Measurements from ENCODE around the gene CTTNBP2NL.
"Not testable (repeated sequence)": the region's sequence is repeated elsewhere in the genome, so short reads cannot be mapped to it uniquely, and the experiment has no call there.

CTTNBP2NL gene

DNA sequence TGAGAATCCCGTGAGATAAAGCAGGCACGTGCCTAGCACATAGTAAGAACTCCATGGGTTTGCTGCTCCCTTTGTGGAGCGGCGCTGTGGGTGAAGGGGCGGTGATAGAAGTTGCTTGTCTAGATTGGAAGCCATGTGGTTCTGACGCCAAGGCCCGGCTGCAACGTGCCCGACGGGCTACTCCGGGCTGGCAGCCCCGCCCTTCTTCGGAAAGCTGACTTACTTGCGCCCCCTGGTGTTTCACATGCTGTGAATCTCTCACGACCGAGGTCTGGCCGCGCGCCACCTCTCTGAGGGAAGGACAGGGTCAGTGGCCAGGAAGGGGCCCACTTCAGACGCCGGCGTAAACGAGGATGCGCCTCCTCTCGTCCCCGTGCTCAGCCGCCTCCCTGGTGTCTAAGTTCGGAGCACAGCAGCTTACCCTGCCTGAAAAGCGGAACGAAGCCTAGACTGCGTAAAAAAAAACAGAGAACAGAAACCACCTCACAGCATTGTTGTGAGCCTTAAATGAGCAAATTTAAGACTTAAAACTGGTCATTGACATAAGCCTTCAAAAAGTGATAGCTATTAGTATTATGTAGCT, 70.2 kb downstream of the CTTNBP2NL start:
- H3K36me3 ChIP-seq (ENCODE audit: insufficient read depth, low read length), result no peaks in the 10 kb centered on the region
- H3K9me3 ChIP-seq (ENCODE audit: insufficient read depth, low read depth, low read length), result no peaks in the 10 kb centered on the region
- H3K4me1 ChIP-seq (ENCODE audit: insufficient read depth, low read length), result peaks cover 12% of the 10 kb centered on the region
- H3K27ac ChIP-seq (ENCODE audit: low read depth, low read length), result no peak overlapping the region
- 4% methylated on average over 31 of the region's 31 CpGs for WGBS
- no peak overlapping the region for H3K9ac ChIP-seq (ENCODE audit: low read depth, low read length)
- H3K27me3 ChIP-seq (ENCODE audit: insufficient read depth, low read length), result peaks cover 13% of the 10 kb centered on the region
- peak overlapping the region; percentile 21 for H3K4me3 ChIP-seq (ENCODE audit: low read length)

DNA sequence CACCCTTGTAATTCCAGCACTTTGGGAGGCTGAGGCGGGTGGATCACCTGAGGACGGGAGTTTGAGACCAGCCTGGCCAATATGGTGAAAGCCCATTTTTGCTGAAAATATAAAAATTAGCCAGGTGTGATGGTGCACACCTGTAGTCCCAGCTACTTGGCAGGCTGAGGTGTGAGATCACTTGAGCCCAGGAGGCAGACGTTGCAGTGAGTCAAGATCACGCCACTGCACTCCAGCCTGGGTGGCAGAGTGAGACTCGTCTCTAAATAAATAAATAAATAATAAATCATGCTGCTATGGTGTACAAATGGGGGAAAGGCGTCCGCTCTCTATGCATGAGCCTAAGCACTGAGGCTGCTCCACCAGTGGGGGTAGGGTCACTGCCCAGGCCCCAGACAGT, 74.3 kb downstream of the CTTNBP2NL start:
- not testable (repeated sequence) for H3K4me3 ChIP-seq (ENCODE audit: low read length); H3K27ac ChIP-seq (ENCODE audit: low read depth, low read length); H3K9me3 ChIP-seq (ENCODE audit: insufficient read depth, low read depth, low read length); H3K36me3 ChIP-seq (ENCODE audit: insufficient read depth, low read length); H3K9ac ChIP-seq (ENCODE audit: low read depth, low read length); H3K4me1 ChIP-seq (ENCODE audit: insufficient read depth, low read length)
- WGBS, result 93% methylated on average over 6 of the region's 7 CpGs
- H3K27me3 ChIP-seq (ENCODE audit: insufficient read depth, low read length), result peaks cover 13% of the 10 kb centered on the region

DNA sequence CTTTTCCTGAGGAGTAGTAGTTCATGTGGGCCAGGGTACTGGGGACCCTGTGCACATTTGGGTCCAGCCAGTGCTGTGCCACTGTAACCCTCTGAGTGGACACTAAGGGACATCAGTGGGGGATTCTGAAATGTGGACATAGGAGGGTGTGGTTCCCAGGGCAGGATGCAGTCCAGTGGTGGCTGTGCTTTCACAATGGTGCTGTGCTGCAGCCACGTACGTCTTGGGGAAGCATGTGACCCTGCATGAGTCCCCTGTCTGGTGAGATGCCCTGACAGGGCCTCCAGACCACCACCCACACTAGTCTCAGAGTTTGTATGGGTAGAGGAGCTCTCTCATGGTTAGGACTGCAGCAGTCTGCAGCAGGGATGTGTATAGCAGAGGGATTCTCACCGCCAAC, 75.0 kb downstream of the CTTNBP2NL start:
- Histone ChIP-seq H3K4me3 (ENCODE audit: low read length) (no peak overlapping the region), H3K27ac (ENCODE audit: low read depth, low read length) (no peak overlapping the region), H3K4me1 (ENCODE audit: insufficient read depth, low read length) (peaks cover under 1% of the 10 kb centered on the region; the same call in 1 of the 2 replicates), H3K9me3 (ENCODE audit: insufficient read depth, low read depth, low read length) (no peaks in the 10 kb centered on the region), H3K27me3 (ENCODE audit: insufficient read depth, low read length) (peaks cover 7% of the 10 kb centered on the region; the same call in 1 of the 2 replicates), H3K9ac (ENCODE audit: low read depth, low read length) (no peak overlapping the region), H3K36me3 (ENCODE audit: insufficient read depth, low read length) (no peaks in the 10 kb centered on the region)
- WGBS, result 93% methylated on average over 3 of the region's 3 CpGs

DNA sequence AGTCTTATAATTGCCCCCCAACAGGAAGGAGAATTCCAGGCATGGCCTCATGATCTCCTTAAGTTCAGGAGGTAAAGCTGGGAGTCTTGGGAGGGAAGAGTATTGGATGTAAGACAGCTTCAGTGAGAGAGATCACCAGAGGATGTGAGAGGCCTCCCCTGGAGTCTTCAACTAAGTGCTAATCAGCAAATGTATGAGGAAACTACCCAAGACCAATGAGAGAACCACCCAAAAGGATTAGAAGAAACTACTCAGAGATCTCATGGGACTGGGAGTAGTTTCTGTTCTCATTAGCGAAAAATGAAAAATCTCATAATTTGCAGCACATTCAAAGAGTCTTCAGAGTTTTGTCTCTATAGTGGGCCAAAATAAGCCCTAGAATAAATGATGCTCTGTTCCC, 76.1 kb downstream of the CTTNBP2NL start:
- 86% methylated on average over 1 of the region's 1 CpG for WGBS
- no peak overlapping the region for H3K4me3 ChIP-seq (ENCODE audit: low read length)
- no peaks in the 10 kb centered on the region for H3K9me3 ChIP-seq (ENCODE audit: insufficient read depth, low read depth, low read length)
- no peak overlapping the region for H3K9ac ChIP-seq (ENCODE audit: low read depth, low read length)
- no peaks in the 10 kb centered on the region for H3K36me3 ChIP-seq (ENCODE audit: insufficient read depth, low read length)
- no peak overlapping the region for H3K27ac ChIP-seq (ENCODE audit: low read depth, low read length)
- no peaks in the 10 kb centered on the region for H3K4me1 ChIP-seq (ENCODE audit: insufficient read depth, low read length)
- 0 out of 2 replicates have a peak, but pooled peaks cover 2% of the 10 kb centered on the region for H3K27me3 ChIP-seq (ENCODE audit: insufficient read depth, low read length)

DNA sequence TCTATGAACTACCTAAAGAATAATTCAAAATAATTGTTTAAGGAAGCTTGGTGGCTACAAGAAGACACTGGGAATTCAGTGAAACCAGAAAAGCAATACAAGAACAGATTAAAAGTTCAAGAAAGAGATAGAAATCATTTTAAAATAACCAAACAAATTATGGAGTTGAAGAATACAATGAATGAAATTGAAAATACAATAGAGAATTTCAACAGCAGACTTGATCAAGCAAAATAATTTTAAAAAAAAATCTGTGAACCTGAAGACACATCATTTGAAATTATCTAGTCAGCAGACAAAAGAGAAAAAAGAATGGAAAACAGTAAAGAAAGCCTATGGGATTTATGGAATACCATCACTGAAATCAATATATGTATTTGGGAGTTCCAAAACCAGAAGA, 81.5 kb downstream of the CTTNBP2NL start:
- H3K27me3 ChIP-seq (ENCODE audit: insufficient read depth, low read length), result no peaks in the 10 kb centered on the region
- no peaks in the 10 kb centered on the region for H3K4me1 ChIP-seq (ENCODE audit: insufficient read depth, low read length)

DNA sequence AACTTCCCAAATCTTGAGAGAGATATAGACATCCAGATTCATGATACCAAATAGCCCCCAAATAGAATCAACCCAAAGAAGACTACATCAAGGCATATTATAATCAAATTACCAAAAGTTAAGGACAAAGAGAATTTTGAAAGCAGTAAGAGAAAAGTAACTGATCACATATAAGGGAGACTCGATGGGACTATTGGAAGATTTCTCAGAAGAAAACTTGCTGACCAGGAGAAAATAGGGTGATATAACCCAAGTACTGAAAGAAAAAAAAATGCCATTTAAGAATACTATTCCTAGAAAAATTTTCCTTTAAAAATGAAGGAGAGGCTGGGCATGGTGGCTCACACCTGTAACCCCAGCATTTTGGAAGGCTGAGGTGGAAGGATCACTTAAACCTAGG, 82.3 kb downstream of the CTTNBP2NL start:
- WGBS, result 91% methylated on average over 1 of the region's 1 CpG
- no peaks in the 10 kb centered on the region for H3K4me1 ChIP-seq (ENCODE audit: insufficient read depth, low read length)
- no peaks in the 10 kb centered on the region for H3K36me3 ChIP-seq (ENCODE audit: insufficient read depth, low read length)
- no peaks in the 10 kb centered on the region for H3K27me3 ChIP-seq (ENCODE audit: insufficient read depth, low read length)
- no peak overlapping the region for H3K9ac ChIP-seq (ENCODE audit: low read depth, low read length)
- peaks cover 2% of the 10 kb centered on the region; the same call in 1 of the 2 replicates for H3K9me3 ChIP-seq (ENCODE audit: insufficient read depth, low read depth, low read length)
- H3K27ac ChIP-seq (ENCODE audit: low read depth, low read length), result no peak overlapping the region
- H3K4me3 ChIP-seq (ENCODE audit: low read length), result no peak overlapping the region

More for the DNA sequence above, 81.5 kb downstream of the CTTNBP2NL start:
- H3K9me3 ChIP-seq (ENCODE audit: insufficient read depth, low read depth, low read length), result peaks cover 2% of the 10 kb centered on the region; the same call in 1 of the 2 replicates
- no peaks in the 10 kb centered on the region for H3K36me3 ChIP-seq (ENCODE audit: insufficient read depth, low read length)
- no peak overlapping the region for H3K9ac ChIP-seq (ENCODE audit: low read depth, low read length)
- H3K4me3 ChIP-seq (ENCODE audit: low read length), result no peak overlapping the region
- H3K27ac ChIP-seq (ENCODE audit: low read depth, low read length), result no peak overlapping the region

DNA sequence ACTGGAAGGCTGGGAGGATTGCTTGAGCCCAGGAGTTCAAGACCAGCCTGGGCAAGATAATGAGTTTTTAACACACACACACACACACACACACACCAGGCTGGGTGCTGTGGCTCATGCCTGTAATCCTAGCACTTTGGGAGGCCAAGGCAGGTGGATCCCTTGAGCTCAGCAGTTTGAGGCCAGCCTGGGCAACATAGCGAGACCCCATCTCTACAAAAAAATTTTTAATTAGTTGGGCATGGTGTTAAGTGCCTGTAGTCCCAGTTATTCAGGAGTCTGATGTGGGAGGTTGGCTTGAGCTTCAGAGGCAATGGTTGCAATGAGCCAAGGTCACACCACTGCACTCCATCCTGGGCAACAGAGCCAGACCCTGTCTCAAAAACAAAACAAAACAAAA, 90.0 kb downstream of the CTTNBP2NL start:
- not testable (repeated sequence) for H3K27me3 ChIP-seq (ENCODE audit: insufficient read depth, low read length)
- 80% methylated on average over 1 of the region's 1 CpG for WGBS

DNA sequence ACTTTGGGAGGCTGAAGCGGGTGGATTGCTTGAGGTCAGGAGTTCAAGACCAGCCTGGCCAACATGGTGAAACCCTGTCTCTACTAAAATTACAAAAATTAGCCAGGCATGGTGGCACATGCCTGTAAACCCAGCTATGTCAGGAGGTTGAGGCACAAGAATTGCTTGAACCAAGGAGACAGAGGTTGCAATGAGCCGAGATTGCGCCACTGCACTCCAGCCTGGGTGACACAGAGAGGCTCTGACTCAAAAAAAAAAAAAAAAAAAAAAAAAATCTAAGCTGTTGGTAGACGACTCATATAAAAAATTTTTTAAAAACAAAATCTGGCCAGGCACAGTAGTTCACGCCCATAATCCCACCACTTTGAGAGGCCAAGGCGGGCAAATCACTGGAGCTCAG, 91.7 kb downstream of the CTTNBP2NL start:
- not testable (repeated sequence) for H3K36me3 ChIP-seq (ENCODE audit: insufficient read depth, low read length); H3K9me3 ChIP-seq (ENCODE audit: insufficient read depth, low read depth, low read length); H3K9ac ChIP-seq (ENCODE audit: low read depth, low read length); H3K27me3 ChIP-seq (ENCODE audit: insufficient read depth, low read length); H3K27ac ChIP-seq (ENCODE audit: low read depth, low read length); H3K4me3 ChIP-seq (ENCODE audit: low read length); H3K4me1 ChIP-seq (ENCODE audit: insufficient read depth, low read length)
- 93% methylated on average over 6 of the region's 6 CpGs for WGBS

More for the DNA sequence above, 90.0 kb downstream of the CTTNBP2NL start:
- H3K4me1 ChIP-seq (ENCODE audit: insufficient read depth, low read length); H3K4me3 ChIP-seq (ENCODE audit: low read length); H3K36me3 ChIP-seq (ENCODE audit: insufficient read depth, low read length); H3K9me3 ChIP-seq (ENCODE audit: insufficient read depth, low read depth, low read length); H3K27ac ChIP-seq (ENCODE audit: low read depth, low read length); H3K9ac ChIP-seq (ENCODE audit: low read depth, low read length): not testable (repeated sequence)

DNA sequence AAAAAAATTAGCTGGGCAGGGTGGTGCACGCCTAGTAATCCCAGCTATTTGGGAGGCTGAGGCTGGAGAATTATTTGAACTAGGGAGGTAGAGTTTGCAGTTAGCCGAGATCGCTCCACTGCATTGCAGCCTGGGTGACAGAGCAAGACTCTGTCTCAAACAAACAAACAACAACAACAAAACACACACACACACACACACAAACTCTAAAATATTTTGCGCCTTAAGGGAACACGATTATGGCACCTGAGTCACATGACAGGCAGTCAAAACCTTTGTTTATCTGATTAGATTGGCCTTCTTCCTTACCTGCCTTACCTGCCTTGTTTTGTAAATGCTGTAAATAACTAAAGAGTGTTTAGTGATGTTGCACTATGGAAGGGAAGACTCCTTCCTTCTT, 92.1 kb downstream of the CTTNBP2NL start:
- Histone ChIP-seq H3K4me1 (ENCODE audit: insufficient read depth, low read length) (no peaks in the 10 kb centered on the region), H3K4me3 (ENCODE audit: low read length) (no peak overlapping the region), H3K36me3 (ENCODE audit: insufficient read depth, low read length) (no peaks in the 10 kb centered on the region), H3K27me3 (ENCODE audit: insufficient read depth, low read length) (no peaks in the 10 kb centered on the region), H3K9me3 (ENCODE audit: insufficient read depth, low read depth, low read length) (no peaks in the 10 kb centered on the region), H3K9ac (ENCODE audit: low read depth, low read length) (no peak overlapping the region), H3K27ac (ENCODE audit: low read depth, low read length) (no peak overlapping the region)
- WGBS, result 88% methylated on average over 5 of the region's 5 CpGs

DNA sequence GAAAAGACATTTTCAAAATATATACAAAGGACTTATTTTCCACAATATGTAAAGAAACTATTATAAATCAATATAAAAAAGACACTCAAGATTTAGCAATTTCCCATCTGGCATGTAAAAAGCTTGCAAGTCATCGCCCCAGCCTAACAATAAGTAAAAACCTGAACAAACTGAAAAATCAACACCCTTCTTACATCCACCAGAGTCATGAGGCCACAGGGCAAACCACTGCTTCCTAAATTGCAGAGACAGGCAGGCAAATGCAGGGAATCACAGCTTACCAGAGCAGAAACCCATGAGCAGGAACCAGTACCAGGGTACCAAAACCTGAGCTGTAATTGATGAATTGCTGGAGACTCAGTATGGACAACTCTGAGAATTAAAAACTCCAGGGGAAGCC, 96.1 kb downstream of the CTTNBP2NL start:
- H3K4me1 ChIP-seq (ENCODE audit: insufficient read depth, low read length), result no peaks in the 10 kb centered on the region
- no peaks in the 10 kb centered on the region for H3K9me3 ChIP-seq (ENCODE audit: insufficient read depth, low read depth, low read length)
- H3K9ac ChIP-seq (ENCODE audit: low read depth, low read length), result no peak overlapping the region
- H3K27me3 ChIP-seq (ENCODE audit: insufficient read depth, low read length), result no peaks in the 10 kb centered on the region
- WGBS, result 89% methylated on average over 1 of the region's 1 CpG
- H3K4me3 ChIP-seq (ENCODE audit: low read length), result no peak overlapping the region
- H3K36me3 ChIP-seq (ENCODE audit: insufficient read depth, low read length), result no peaks in the 10 kb centered on the region
- H3K27ac ChIP-seq (ENCODE audit: low read depth, low read length), result no peak overlapping the region

DNA sequence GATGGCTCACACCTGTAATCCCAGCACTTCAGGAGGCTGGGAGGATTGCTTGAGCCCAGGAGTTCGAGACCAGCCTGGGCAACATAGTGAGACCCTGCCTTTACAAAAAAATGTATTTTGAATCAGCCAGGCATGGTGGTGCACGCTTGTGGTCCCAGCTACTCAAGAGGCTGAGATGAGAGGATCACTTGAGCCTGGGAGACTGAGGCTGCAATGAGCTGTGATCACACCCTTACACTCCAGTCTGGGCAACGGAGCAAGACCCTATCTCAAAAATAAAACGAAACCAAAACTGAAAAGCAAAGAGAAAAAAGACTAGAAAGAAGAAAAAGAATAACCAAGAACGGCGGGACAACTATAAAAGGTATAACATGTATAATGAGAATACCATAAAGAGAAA, 97.3 kb downstream of the CTTNBP2NL start:
- Histone ChIP-seq H3K4me3 (ENCODE audit: low read length) (no peak overlapping the region), H3K4me1 (ENCODE audit: insufficient read depth, low read length) (no peaks in the 10 kb centered on the region), H3K27ac (ENCODE audit: low read depth, low read length) (no peak overlapping the region), H3K27me3 (ENCODE audit: insufficient read depth, low read length) (no peaks in the 10 kb centered on the region), H3K9ac (ENCODE audit: low read depth, low read length) (no peak overlapping the region), H3K36me3 (ENCODE audit: insufficient read depth, low read length) (no peaks in the 10 kb centered on the region), H3K9me3 (ENCODE audit: insufficient read depth, low read depth, low read length) (no peaks in the 10 kb centered on the region)
- 84% methylated on average over 2 of the region's 6 CpGs for WGBS

DNA sequence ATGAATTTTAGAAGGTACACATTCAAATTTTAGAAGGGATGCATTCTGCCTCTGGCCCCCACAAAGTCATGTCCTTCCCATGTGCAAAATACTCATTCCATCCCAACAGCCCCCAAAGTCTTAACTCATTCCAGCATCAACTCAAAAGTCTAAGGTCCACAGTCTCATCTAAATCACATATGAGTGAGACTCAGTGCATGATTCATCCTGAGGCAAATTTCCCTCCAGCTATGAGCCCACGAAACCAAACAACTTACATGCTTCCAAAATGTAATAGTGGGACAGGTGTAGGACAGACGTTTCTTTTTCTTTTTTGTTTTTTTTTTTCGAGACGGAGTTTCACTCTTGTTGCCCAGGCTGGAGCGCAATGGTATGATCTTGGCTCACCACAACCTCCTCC, 100.3 kb downstream of the CTTNBP2NL start:
- no peak overlapping the region for H3K9ac ChIP-seq (ENCODE audit: low read depth, low read length)
- 88% methylated on average over 3 of the region's 5 CpGs for WGBS

More for the DNA sequence above, 100.3 kb downstream of the CTTNBP2NL start:
- H3K9me3 ChIP-seq (ENCODE audit: insufficient read depth, low read depth, low read length), result no peaks in the 10 kb centered on the region
- peaks cover 22% of the 10 kb centered on the region for H3K27me3 ChIP-seq (ENCODE audit: insufficient read depth, low read length)
- H3K36me3 ChIP-seq (ENCODE audit: insufficient read depth, low read length), result no peaks in the 10 kb centered on the region
- H3K4me1 ChIP-seq (ENCODE audit: insufficient read depth, low read length), result no peaks in the 10 kb centered on the region
- H3K4me3 ChIP-seq (ENCODE audit: low read length), result no peak overlapping the region
- H3K27ac ChIP-seq (ENCODE audit: low read depth, low read length), result no peak overlapping the region
